Fibroblast of the conjunctiva (primary cell): ENCODE results near the gene VPS52.
"Not testable (repeated sequence)": the region's sequence is repeated elsewhere in the genome, so short reads cannot be mapped to it uniquely, and the experiment has no call there.

Experiments
- DNase-seq: peaks from one replicate; pipeline ENCODE4 v3.0.0-alpha.2; 2010; ENCODE audit warnings: low read depth

Gene VPS52

GRCh38 chr6:33280539-33280938, 8.9 kb upstream of the VPS52 start:
- no peak for DNase-seq

GRCh38 chr6:33279971-33280511, 8.4 kb upstream of the VPS52 start:
- no peak for DNase-seq

- no peak for DNase-seq
These were observed 7.6 kb upstream of the VPS52 start for GRCh38 chr6:33279257-33279695.

GRCh38 chr6:33278810-33279209, 7.1 kb upstream of the VPS52 start:
- DNase-seq, result no peak

- DNase-seq, result no peak
These were observed 6.7 kb upstream of the VPS52 start for GRCh38 chr6:33278392-33278741.

GRCh38 chr6:33277663-33278391, 6.2 kb upstream of the VPS52 start:
- no peak for DNase-seq

- DNase-seq, result peak; percentile 64
These were observed 5.4 kb upstream of the VPS52 start, which contains the start of gene B3GALT4 for GRCh38 chr6:33276864-33277662. Gene B3GALT4 (plus strand): TSS chr6:33277123. CDS start chr6:33277420, 297 bp downstream.

- DNase-seq, result no peak
These were observed 4.8 kb upstream of the VPS52 start for GRCh38 chr6:33276581-33276863.

- DNase-seq, result not testable (repeated sequence)
These were observed 4.3 kb upstream of the VPS52 start for GRCh38 chr6:33275795-33276580.

- DNase-seq, result no peak
These were observed 2.5 kb upstream of the VPS52 start for GRCh38 chr6:33273924-33274902.

GRCh38 chr6:33273129-33273923, 1.6 kb upstream of the VPS52 start:
- no peak for DNase-seq

GRCh38 chr6:33272275-33273128, 826 bp upstream of the VPS52 start:
- DNase-seq, result no peak

- DNase-seq, result no peak
These were observed 584 bp downstream of the VPS52 start for GRCh38 chr6:33271117-33271467.

GRCh38 chr6:33264015-33264414, 7.7 kb downstream of the VPS52 start:
- DNase-seq, result no peak

GRCh38 chr6:33262490-33262889, 9.2 kb downstream of the VPS52 start:
- DNase-seq, result not testable (repeated sequence)

- no peak for DNase-seq
These were observed 12.6 kb downstream of the VPS52 start for GRCh38 chr6:33259032-33259431.

GRCh38 chr6:33254591-33254990, 17.1 kb downstream of the VPS52 start:
- no peak for DNase-seq

GRCh38 chr6:33252759-33253158, 18.9 kb downstream of the VPS52 start:
- no peak for DNase-seq

- no peak for DNase-seq
These were observed 20.2 kb downstream of the VPS52 start for GRCh38 chr6:33251395-33252012.
